Activated T-cell treated with anti-CD3 and anti-CD28 coated beads, Interleukin-2, amount 50 U/mL, for 24 hours (primary cell): ENCODE results near the gene CPXCR1.
"Not testable (repeated sequence)": the region's sequence is repeated elsewhere in the genome, so short reads cannot be mapped to it uniquely, and the experiment has no call there.

ENCODE experiments used
- DNase-seq: peaks from one replicate; pipeline ENCODE4 v3.0.0-alpha.2; 2020
- H3K27ac Mint-ChIP-seq: 2 replicates; pipeline ENCODE4 v1.8.0; 2020; ENCODE audit warnings: mild to moderate bottlenecking, mixed read lengths
- H3K27me3 Mint-ChIP-seq: 2 replicates; pipeline ENCODE4 v1.8.0; 2020; ENCODE audit warnings: mixed read lengths
- H3K36me3 Mint-ChIP-seq: 2 replicates; pipeline ENCODE4 v1.8.0; 2020; ENCODE audit warnings: low read depth, mixed read lengths
- H3K4me1 Mint-ChIP-seq: 2 replicates; pipeline ENCODE4 v1.8.0; 2020; ENCODE audit warnings: low read depth, mixed read lengths
- H3K4me3 Mint-ChIP-seq: 2 replicates; pipeline ENCODE4 v1.8.0; 2020; ENCODE audit warnings: mild to moderate bottlenecking, moderate library complexity, mixed read lengths
- H3K9me3 Mint-ChIP-seq: 2 replicates; pipeline ENCODE4 v1.8.0; 2020; ENCODE audit warnings: mixed read lengths

The CPXCR1 gene

DNA sequence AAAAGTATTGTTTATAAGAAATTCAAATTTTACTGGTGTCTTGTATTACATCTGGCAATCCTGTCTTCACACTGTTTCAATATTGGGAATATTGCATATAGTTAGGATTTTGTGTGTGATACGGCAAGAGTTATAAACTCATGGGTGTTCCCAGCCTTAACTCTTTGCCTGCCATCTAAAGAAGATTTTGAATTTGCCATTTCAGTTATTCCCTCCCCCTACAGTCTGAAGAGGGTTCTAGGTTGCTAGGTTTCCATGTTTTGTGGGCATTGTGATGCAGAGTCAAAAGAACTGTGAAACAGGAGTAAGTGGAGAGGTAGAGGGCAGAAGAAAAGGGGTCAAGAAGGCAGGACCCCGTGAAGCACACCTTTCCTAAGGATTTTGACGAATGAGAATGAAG, at the start of gene CPXCR1:
Gene CPXCR1 (plus strand): TSS at position 301 of the 400 bp plus-strand sequence. CDS start 6,190 bp downstream, outside the sequence.
- H3K27ac Mint-ChIP-seq, result no peak within 1 kb of the TSS
- peaks cover 3% of the 10 kb centered on the region for H3K4me1 Mint-ChIP-seq
- H3K4me3 Mint-ChIP-seq, result no peak within 1 kb of the TSS
- DNase-seq, result no peak
- no peaks in the 10 kb centered on the region for H3K36me3 Mint-ChIP-seq
- no peaks in the 10 kb centered on the region for H3K9me3 Mint-ChIP-seq
- H3K27me3 Mint-ChIP-seq, result no peaks in the 10 kb centered on the region

DNA sequence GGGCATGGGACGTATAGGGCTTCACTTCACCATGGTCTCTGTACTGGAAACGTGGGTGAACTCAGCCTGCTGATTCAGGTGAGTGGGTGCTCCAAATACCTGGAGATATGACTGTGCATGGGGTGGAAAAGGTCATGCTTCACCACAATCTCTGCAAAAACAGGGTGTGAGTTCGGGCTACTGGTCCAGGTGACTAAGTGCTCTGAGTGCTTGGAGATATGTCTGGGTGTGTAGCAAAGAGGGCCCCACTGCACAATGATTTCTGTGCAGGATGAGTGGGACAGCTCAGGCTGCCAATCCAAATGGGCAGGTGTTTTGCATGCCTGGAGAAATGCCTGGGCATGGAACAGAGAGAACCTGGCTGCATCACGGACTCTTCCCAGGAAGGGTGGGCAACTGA, 11.2 kb upstream of the CPXCR1 start:
- H3K27me3 Mint-ChIP-seq, result peaks cover 7% of the 10 kb centered on the region
- H3K9me3 Mint-ChIP-seq, result peaks cover 2% of the 10 kb centered on the region
- no peak for DNase-seq
- no peaks in the 10 kb centered on the region for H3K36me3 Mint-ChIP-seq
- no peak overlapping the region for H3K4me3 Mint-ChIP-seq
- H3K27ac Mint-ChIP-seq, result no peak overlapping the region
- H3K4me1 Mint-ChIP-seq, result peaks cover 3% of the 10 kb centered on the region

DNA sequence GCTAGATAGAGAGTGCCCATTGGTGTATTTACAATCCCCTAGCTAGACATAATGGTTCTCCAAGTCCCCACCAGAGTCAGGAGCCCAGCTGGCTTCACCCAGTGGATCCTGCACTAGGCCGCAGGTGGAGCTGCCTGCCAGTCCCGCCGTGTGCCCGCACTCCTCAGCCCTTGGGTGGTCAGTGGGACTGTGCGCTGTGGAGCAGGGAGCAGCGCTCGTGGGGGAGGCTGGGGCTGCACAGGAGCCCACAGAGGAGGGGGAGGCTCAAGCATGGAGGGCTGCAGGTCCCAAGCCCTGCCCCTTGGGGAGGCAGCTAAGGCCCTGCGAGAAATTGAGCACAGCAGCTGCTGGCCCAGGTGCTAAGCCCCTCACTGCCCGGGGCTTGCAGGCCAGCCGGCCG, 810 bp upstream of the CPXCR1 start:
- H3K4me1 Mint-ChIP-seq, H3K27ac Mint-ChIP-seq, H3K27me3 Mint-ChIP-seq, DNase-seq, H3K4me3 Mint-ChIP-seq, H3K9me3 Mint-ChIP-seq, H3K36me3 Mint-ChIP-seq: not testable (repeated sequence)

DNA sequence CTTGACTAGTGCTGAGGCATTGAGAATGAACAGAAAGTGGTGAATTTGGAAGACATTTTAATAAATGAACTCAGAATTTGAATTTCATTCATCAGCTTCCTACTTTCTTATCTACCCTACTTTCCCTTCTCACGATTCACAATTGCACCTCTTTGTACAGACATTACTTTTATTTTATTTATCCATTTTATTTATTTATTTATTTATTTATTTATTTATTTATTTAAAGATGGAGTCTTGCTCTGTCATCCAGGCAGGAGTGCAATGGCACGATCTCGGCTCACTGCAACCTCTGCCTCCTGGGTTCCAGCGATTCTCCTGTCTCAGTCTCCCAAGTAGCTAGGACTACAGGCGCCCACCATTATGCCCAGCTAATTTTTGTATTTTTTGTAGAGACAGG, 5.3 kb downstream of the CPXCR1 start:
- H3K9me3 Mint-ChIP-seq, H3K36me3 Mint-ChIP-seq, H3K27me3 Mint-ChIP-seq, H3K4me1 Mint-ChIP-seq, DNase-seq, H3K4me3 Mint-ChIP-seq, H3K27ac Mint-ChIP-seq: not testable (repeated sequence)

DNA sequence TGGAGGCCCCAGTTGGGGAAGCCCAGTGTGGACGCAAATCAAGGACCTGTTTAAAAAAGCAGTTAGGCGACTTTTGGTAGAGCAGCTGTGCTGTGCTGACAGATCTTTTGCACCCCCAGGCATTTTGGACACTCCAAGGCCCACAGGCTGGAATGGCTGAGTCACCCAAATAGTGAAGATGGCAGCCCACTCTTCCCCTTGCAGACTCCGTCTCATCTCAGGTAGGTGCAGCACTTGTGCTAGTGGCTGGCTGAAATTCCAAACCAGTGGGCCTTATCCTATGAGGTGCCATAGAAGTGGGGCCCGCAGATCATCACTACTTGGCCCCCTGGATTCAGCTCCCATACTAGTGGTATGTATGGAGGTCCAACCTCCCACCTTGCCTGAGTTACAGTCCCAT, 42.8 kb downstream of the CPXCR1 start:
- Mint-ChIP-seq H3K4me1 (no peaks in the 10 kb centered on the region), H3K27me3 (no peaks in the 10 kb centered on the region), H3K36me3 (no peaks in the 10 kb centered on the region), H3K27ac (no peak overlapping the region), H3K4me3 (no peak overlapping the region), H3K9me3 (peaks cover 3% of the 10 kb centered on the region)
- DNase-seq, result no peak
